HG03066 (cell line): ENCODE data around the gene LAMB2.

Experiments
- ATAC-seq: cut with Tn5 transposase; IDR thresholded peaks from one replicate; pipeline ENCODE4 v1.9.1; 2021; ENCODE audit warnings: low read depth; ENCODE audit not compliant: unreplicated experiment

The LAMB2 gene

DNA sequence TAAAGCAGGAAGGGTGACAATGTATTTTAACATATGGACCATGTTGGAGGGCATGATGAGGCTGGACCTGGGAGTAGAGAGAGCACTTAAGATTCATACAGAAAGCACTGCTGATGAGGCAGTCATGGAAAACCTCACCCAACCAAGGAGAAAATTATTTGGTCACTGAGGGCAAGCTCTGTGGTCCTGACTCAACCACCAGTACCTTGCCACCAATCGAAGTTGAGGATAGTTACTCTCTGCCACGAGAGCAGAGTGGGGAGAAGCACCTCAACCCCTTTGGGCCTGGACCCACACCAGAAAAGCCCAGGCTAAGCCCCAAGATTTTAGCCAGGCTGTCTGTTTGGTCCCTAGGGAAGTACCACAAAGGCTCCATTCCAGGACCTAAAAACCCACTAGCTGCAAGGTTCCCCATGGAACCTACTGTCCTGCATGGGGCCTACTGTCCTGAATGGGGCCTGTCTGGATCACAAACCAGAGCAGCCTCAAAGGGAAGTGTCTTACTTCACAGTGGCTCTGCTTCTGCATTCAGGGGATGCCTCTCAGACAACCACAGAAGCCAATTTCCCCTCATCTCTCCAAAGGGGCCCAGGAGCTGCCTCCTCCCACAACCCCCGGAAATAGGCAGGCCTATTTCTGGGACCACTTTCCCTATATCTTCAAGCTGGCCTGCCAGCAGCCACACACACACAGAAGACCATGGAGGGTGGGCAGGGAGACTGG, 29.1 kb upstream of the LAMB2 start:
- no peak for ATAC-seq

DNA sequence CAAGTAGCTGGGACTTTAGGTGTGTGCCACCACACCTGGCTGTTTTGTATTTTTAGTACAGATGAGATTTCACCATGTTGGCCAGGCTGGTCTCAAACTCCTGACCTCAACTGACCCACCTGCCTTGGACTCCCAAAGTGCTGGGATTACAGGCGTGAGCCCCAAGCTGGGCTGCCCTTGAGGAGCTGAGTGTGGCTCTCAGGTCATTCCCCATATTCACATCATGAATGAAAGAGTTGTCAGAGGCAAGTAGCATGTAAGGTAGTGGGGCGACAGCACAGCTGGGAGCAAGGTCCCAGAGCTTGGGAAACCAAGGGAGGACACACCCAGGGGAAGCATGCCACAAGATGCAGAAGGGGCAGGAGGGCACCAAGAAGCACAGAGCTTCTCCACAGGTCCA, 28.3 kb upstream of the LAMB2 start:
- no peak for ATAC-seq

DNA sequence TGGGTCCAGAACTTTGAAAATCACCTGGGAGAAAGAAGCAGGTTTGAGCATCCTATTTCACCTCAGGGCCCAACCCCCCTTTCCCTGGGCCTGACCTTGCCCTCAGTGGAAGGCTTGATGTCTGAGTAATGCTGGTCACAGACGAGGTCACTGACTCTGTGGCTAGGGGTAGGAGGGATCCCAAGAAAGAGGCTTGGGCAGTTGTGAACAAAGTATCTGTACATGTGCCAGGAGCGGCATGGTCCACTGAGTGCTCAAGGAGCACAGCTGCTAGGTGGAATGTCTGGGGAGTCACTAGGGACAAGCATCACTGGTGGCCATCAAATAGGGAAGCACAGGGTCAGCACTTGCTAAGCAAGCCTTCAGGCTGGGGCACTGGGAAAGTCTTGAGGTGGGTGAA, 25.9 kb upstream of the LAMB2 start:
- ATAC-seq = no peak

DNA sequence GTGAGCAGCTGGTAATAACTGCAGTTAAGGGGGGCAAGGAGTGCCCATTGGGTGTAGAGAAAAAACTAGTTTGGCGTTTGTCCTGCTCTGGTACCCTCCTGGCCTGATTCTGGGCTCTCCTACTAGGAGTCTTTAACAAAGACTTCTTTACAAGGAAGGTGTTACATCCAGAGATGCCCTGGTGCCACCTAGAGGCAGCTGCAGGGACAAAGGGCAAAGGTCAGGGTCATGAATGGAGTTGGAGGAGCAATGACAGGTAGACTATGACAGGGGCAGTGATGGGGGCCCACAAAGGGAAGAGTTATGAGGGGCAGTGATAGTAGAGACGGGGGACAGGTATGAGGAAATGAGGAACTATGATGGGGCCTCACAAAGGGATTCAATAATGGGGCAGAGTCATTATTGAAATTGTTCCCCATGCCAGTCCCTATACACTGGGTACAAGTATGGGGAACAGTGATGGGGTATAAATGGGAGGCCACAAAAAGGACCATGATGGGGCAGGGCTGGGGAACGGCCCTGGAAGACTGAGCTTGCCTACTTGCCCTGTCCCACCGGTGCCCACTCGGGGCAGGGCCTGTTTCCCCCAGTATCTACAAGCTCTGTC, 25.4 kb upstream of the LAMB2 start:
- ATAC-seq = no peak

DNA sequence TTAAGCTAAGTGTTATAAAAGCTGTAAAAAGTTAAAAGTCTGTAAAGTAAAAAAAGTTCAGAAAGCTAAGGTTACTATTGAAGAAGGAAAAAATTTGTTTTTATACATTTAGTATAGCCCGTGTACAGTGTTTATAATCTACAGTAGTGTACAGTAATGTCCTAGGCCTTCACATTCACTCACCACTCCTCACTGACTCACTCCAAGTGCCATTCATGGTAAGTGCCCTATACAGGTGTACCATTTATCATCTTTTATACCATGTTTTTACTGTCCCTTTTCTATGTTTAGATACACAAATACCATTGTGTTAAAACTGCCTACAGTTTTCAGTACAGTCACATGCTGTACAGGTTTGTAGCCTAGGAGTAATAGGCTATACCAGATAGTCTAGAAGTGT, 24.4 kb upstream of the LAMB2 start:
- ATAC-seq = no peak

DNA sequence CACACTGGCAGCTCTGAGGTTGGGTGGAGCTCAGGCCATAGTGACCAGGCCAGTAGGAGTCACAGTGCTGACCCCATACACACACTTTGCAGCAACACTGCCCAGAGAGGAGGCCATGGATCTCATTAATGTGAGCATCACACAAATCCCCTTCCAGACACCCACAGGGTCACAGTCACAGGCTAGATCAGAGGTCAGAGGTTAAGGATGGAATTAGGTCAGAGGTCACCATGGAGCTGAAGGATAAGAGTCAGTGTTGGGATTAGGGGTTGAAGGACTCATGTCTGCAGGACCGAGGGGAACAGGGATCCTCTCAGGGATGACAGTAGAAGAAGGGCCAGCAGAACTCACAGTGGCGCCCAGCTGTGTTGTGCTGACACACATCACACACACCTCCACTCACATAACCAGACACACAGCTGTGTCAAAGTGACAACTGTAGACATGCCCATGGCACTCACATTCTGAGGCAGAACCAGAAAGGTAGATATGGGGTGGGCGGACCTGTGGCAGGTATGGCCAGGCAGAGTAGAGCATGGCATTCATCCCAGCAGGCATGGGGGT, 20.6 kb upstream of the LAMB2 start:
- no peak for ATAC-seq

DNA sequence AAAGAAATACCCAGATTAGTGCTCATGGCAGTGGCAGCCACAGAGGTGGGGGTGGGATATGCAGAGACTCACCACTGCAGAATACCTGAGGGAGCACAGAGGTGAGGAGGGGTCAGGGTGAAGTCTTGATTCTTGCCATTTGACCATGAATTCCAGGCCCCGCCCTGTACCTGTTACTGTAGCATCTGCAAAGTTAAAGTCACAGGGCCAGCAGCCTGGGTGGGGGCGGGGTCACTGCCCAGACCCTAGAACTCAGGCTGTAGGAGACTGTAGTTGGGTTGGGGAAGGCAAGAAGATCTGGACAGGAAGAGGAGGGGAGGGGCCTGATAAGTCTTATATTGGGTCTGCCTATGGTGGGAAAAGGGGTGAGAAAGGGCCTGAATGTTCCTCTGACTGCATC, 18.8 kb upstream of the LAMB2 start:
- no peak for ATAC-seq

DNA sequence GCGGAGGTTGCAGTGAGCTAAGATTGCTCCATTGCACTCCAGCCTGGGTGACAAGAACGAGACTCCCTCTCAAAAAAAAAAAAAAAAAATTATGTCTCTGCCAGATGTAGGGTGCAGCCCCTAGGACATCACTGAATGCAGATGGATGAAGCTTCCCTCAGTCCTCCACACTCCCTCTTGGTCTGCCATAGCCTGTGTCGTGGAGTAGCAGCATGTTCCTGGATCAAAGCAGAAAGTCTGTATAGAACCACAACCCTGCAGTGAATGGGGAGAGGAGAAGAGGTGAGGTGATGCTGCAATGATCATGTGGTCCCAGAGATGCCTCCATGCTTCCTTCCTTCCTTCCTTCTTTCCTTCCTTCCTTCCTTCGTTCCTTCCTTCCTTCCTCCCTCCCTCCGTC, 15.3 kb upstream of the LAMB2 start:
- no peak for ATAC-seq

DNA sequence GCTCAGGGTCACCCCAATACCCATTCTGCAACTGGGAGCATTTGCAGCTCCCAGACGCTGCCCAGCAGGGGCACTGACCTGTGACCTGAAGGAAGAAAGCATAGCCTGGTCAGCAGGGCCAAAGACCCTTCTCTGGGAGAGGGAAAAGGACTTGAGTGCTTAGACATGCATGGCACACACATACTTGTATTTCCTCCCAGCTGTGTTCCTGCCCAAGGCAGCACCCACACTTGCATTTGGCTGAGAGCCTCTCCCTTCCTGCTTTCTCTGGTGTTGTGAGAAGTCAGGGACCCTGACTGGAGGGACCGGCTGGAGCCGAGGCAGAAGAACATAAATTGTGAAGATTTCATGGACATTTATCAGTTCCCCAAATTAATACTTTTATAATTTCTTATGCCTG, 7.2 kb upstream of the LAMB2 start:
- ATAC-seq = no peak

DNA sequence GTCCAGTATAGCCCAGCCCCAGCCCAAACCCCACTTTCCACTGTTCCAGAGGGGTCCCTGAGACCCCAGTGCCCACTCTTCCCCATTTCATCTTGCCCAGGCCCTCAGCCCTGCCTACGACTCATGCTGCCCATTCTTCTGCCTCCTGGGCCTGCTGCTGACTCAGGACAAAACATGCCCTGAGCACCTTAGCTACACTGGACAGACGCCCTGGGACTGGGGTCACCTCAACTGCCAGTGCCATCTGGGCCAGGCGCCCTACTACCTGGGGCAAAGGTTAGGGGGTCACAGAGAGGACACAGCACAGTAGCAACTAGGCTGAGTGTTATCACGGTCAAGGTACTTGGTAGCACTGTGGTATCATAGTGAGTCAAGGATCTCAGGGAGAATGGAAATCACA, 2.6 kb upstream of the LAMB2 start:
- no peak for ATAC-seq

DNA sequence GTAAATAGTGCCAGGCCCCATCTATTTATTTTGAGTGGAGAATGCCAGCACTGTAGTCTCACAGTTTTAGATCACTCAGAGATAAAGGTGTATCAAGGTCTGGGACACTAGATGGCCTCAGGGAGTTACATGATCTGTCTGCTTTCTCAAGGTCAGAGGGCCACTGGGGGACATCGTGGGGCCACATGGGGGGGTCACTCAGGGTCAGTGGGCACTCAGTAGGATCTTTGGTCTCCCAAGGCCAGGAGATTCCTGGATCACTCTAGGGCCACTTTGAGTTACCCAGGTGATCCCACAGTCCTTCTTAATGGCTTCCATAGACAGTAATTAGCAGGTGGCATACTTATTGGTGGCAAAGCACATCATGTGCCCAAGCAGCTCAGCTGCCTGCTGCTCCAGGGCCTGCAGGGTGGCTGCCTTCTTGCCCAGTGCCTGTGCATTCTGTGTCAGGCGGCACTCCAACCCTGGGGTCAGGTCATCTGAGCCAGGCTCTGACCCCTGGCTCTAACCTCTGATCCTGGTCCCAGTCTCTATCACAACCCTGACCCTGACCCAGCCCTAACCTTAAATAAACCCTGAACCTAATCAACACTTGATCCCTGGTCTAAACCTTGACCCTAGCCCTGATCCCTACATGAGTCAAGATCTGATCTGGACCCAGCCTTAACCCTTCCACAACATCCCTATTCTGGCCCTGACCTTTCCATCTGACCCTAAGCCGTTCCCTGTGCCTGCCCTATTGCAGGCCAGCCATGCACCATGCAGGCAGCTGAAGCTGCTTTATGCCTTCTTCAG, 1.8 kb upstream of the LAMB2 start:
- ATAC-seq = no peak

DNA sequence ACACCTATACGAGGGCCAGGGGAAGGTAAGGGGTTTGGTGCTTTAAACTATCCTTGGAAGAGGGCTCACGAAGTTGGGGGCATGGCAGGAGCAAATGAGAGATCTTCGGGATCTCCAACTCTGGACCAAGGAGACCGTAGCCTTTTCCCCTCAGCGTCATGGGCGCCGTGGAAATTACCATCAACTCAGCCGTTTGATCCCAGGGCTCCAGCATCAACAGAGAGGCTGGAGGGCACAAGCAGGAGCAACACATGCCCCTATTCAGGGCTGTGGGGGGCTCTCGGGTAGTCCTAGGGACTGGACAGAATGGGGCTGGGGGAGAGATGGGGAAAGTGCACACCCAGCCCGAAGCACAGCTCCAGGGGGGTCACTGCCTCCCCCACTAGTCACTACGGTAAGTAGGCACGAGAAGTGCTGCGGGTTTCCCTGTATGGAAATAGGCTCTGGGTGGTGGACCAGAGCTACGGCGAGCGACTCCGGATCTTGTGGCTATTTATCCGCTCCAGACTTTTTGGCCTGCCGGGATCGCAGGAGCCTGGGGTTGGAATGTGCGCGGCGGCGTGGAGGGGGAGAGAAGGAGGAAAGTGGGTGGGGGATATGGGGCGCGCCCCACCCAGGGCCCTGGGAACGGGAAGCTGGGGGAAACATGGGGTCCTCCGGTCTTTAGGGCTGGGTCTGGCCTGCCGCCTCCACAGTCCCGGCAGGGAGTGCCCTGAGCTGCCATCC, 539 bp upstream of the LAMB2 start:
- ATAC-seq = no peak

DNA sequence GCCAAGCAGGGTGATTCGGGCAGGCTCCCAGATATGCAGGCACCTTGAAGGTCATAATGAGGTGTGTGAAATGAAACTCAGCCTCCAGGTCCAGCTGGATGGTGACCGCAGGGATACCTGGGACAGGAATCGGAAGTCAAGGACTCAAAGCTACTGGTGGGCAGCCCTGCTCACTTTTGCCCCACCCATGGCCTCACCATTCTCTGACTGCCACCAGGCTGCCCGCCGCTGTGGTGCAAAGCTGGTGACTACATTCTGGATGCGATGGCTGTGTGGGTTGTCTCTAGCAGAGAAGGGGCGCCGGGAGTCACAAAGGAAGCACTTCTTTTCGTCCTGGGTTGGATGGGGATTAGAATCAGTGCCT, 795 bp downstream of the LAMB2 start:
- ATAC-seq = no peak

DNA sequence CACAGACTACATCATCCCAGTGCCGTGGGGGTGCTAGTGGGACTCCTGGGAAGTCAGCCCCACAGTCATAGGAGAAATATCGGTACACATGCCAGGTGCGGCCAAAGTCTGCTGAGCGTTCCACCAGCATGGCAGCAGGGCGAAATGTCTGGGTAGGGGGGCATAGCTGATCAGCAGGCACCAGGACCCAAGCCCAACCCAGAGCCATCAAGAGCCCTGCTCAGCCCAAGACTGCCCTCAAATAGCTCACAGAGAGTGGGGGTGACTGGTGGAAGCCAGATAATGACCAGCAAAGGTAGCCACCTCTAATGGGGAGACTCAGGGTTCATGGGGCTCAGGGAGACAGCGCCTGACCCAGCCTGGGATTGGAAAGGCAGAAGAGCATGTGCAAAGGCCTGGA, 1.3 kb downstream of the LAMB2 start:
- no peak for ATAC-seq

DNA sequence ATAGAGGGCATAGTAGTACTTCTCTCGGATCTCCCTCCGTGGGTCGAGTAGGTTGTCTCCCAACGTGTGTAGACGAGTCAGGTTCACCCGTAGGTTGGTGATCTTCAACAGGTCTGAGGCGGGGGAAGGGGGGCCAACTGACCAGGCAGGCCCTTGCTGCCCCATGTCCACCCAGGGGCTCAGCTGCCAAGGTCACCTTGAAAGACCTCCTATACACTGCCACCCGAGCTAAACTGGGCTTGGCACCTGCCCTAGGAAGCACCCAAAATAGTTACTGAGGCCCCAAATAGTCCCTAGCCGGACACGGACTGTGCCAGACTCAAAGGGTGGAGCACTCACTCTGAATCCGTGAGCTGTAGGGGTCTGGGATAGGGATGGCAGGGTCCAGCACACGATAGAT, 1.8 kb downstream of the LAMB2 start:
- no peak for ATAC-seq

DNA sequence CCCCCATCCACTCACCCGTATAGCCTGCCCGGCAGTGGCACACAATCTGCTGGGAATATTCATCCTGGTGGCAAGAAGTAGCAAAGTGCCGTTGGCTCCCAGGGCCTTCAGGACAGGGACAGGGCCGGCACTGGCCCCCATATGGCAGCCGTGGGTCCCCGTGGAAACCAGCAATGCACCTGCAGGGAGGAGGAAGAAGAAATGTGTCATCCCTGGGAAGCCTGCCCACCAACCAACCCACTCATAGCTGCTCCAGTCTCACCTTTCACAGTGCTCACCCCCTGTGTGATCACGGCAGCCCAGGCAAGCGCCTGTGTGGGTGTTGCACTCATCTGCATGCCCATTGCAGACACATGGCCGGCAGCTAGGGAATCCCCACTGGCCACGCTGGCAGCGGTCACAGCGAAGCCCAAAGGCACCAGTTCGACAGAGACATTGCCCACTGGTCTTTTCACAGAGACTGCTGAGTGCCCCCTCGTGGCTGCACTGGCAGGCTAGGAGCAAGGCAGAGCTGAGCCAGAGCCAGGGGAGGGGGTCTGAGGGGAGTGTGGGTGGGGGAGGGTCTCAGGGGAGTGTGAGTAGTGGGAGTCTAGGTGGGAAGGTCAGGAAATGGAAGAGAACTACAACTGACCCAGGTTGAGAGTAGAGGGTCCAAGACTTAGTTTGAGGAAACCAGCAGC, 7.7 kb downstream of the LAMB2 start:
- no peak for ATAC-seq

DNA sequence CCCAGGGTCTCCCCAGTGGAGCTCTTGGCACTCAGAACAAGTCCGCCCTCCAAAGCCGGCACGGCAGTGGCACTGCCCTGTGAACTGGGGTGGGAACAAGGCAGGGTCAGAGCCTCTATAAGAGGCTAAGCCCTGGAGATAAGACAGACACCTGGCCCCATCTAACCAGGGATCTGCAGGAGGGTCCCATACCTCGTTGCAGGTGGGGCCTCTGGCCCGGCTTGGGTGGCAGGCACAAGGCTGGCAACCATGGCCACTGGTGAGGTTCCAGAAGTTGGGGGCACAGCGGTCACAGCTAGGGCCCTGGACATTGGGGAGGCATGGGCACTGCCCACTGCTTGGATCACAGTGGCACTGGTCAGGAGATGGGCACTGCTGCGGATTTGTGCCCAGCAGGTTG, 8.6 kb downstream of the LAMB2 start:
- no peak for ATAC-seq

DNA sequence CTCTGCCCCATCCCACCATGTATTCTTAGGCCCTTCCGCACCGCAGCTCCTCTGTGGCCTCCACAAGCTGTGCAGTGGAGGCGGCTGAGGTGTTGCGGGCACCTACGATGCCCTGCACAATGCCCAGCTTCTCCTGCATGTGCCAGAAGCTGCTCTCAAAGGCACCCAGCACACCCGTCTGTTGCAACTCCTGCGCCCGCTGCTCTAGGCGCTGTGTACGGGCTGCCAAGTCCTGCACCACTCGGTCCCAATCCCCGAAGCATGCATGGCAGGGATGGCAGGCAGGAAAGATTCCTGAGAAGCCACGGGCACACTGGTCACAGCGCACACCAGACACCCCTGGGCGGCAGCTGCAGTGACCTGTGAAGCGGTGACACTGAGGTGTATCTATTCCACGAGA, 9.2 kb downstream of the LAMB2 start:
- no peak for ATAC-seq

DNA sequence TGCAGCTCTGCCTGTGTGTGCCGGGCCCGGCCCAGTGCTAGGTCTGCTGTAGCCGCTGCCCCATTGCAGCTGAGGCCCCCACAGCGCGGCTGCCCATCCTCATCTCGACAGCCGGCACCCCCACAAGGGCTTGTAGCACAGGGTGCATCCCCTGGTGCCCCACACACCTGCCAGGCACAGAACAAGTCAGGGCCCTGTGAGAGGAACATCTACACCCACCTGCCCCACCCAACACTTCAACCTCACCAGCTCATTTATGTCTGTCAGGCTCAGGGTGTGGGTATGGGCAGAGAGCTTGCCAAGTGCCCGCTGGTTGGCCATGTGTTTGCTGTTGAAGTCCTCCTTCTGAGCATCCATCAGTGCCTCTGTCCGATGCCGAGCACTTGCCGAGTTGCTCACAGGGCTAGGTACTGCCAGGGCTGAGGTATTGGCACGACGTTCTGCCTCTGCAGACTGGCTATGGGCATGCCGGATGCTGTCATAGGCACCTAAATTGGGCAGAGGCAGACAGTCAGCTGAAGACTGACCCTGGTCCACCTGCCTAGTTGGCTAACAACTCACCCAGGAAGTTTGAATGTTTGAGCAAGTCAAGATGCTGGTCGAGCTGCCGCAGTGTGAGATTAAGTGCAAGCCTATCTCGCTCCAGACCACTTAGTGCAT, 9.8 kb downstream of the LAMB2 start:
- no peak for ATAC-seq

DNA sequence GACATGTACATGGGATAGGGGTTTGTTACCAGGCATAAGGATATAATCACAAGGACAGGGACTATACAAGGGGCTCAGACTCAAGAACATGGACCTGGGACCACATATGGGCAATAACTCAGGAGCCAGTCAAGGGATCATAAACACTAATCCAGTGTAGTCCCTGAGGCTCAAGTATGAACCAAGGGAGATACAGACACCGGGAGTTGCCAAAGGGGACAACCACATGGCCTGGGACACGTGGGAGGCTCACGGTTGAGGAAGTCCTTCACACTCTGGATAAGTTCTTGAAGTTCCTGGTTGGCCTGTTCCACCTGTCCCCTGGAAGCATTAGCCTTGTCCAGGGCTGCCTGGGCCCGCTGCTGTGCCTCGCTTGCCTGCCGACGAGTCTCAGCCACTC, 10.4 kb downstream of the LAMB2 start:
- ATAC-seq = no peak
